ENCODE measurements around the gene ABHD16A. TPM values are rescaled to one million over a fixed set of nuclear protein-coding genes. Genes with fewer than 3 reads are reported as not detected.
A peak's percentile ranks its signal among the peaks of the same experiment; 100 is the strongest.

ABHD16A gene
- total RNA-seq, 1 experiment from 2014 or later = 37.9 TPM

GRCh38 chr6:31690231-31691077 is 12.7 kb downstream of the ABHD16A start:
- DNase-seq (ENCODE audit: low spot score) = peak; percentile 39

DNA sequence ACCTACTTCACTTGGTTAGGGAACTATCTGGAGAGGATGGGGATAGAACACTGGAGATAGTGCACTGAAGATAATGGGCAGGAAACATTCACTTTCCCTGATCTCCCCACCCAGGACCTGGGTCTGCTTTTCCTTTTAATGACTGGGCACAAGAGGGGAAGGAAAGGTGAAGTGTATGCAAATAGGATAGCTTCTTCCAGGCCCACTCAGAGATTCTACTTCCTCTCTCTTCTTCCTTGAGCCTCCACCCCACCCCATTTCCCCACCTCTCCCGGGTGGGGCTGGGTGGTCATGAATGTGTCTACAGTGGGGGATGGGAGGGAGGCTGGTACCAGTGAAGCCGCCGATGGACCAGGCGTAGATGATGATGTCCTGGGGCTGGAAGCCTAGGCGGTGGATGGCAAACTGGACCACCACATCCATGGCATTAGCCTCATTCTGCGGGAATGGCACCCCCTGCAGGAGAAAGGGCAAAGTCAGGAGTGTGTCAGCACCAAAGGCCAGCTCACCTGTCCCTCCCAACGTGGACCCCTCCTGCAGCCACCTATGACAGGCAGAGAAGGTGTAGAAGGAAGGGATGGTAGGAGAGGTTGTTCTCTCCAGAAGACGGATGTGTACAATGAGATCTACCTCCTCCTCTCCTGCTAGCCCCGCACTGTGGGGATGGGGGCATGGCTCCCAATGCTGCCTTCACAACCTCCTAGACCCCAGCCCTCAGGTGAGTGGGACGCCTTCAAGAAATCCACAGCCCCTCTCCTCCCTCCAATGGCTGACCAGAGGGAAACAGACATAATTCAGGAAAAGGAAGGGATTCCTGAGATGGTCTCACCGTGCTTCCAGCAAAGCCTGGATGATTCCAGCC is 13.6 kb downstream of the ABHD16A start:
- no peak for DNase-seq (ENCODE audit: low spot score)

DNA sequence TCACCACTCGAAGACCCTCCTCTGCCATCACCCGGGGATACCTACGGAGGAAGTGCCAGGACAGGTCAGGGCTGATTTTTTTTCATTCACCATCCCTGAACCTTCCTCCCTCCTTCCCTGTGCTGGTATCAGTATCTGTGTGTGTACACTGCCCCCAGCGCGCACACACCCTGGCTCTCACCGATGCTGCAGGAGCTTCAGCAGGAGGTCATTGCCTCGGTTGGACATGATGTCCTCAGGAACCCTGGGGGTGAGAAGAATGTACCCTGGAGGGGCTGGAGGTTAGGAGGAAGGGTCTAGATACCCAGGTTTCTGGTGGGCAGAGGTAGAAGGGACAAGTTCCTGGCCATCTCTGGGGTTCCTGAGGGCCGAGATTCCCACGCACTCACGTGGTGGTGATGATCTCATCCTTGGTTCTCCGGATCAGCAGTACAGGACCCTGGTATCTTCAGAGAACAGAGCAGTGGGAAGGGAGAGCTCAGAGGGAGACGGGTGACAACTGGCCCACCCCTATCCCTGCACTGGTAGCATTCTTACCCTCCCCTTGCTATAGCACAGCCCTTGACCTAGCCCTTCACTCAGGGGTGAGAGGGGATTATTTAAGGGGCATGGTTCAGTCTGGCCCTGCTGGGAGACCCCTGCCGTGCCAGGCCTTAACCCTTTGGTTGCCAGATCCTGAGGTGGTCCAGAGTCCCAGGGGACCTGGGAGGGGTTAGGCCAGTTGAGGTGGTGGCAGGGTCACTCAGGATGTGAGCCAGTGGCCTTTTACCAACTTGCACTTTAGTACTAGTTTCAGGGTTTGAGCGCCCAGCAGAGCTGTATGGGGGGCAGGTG is 15.0 kb downstream of the ABHD16A start:
- DNase-seq (ENCODE audit: low spot score) = no peak

DNA sequence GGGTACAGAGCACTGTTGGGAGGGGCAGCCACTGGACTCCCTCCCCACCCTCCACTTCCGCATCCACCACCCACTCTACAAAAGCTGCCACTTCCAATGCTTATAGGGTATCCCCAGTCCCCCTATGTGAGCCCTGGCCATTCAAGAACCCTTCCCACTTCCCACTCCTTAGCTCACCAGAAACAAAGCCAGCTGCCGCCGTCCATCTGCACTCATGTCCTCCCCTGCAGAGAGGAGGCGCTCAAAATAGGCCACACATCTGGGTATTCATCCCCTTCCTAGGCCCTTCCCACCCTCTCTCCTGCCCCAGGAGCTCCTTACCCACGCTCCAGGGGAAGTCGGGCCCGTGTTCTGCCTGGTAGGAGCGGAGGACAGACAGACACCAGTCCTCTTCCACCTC is 15.8 kb downstream of the ABHD16A start:
- no peak for DNase-seq (ENCODE audit: low spot score)

DNA sequence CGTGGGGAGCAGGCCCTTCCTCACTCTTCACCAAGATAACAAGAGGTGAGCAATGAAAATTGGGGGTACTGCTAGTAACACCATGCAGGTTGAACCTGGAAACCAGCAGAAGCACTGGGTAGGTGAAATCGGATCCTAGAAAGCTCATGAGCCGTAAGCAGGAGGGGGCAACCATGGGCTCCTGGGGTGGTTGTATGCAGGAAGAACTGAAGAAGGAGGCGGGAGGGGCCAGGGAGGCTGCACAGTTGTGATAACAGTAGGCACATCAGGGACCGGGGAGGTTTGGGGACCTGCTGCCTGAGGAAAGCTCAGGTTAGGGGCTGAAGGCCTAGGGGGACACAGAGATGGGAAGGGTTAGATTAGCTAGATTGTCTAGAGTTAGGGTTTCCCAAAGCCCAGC is 16.6 kb downstream of the ABHD16A start:
- no peak for DNase-seq (ENCODE audit: low spot score)

- DNase-seq (ENCODE audit: low spot score) = no peak
These were observed 19.5 kb downstream of the ABHD16A start for GRCh38 chr6:31683591-31683990.

- DNase-seq (ENCODE audit: low spot score) = peak; percentile 68
These were observed 21.9 kb downstream of the ABHD16A start for GRCh38 chr6:31681135-31681671.

DNA sequence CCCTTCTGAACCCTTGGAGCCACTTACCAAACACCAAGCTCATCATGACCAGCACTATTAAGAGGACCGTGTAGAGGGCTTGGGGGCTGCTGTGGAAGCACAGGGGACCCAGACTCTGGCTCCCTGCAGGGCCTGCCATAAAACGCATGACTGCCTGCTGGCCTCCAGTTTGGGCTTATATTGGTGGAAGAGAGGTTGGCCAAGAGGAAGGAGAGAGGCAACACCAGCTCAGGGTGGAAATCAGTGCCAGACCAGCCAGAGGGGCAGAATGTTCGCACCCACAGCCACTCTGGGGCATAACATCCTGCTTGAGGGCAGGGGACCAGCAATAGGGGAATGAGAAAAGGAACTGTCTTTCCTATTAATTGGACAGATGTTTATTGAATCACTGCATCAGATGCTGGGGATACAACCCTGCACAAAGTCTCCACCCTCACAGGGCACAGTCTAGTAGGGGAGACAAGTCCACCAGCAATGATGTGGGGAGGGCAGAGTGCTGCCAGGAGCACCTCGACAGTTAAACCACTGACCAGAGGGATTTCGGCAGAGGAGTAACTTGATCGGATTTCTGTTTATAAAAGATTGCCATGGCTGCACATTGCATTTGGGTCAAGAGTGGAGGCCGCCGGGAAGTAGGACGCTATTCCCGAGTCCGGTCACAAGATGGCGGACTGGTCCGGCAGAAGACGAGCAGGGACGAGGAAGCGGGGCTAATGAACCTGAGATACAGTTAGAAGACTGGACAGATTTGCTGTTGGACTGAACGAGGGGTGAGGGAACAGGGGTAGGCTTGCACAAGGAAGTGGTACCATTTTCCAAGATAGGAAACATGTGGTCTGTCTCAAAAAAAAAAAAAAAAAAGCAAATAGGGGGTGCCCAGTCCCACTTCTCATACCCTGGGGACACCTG is 22.6 kb downstream of the ABHD16A start, which contains the start of gene LY6G5C:
LY6G5C (minus strand) TSS at position 842 of the 909 bp plus-strand sequence; CDS start at position 148, 694 bp downstream.
- peak; percentile 90 for DNase-seq (ENCODE audit: low spot score)

DNA sequence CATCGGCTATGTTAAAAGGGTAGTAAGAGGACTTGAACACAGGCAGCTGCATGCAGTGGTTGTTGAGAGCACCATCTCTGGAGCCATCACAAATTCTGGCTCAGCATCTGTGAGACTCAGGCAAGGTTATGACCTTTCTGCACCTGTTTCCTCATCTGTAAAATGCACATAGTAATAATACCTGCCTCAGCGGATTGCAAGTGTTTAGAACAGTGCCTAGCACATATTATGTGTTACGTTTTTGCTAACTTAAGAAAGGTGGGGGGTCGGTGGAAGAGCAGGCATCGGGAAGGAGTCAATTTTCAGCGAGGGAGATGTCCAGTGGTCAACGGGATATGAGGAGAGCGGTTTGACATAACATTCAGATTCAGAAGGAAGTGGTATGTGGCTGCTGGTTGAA is 25.2 kb downstream of the ABHD16A start:
- DNase-seq (ENCODE audit: low spot score) = no peak

GRCh38 chr6:31676904-31677303 is 26.2 kb downstream of the ABHD16A start:
- no peak for DNase-seq (ENCODE audit: low spot score)

GRCh38 chr6:31676322-31676903 is 26.7 kb downstream of the ABHD16A start:
- no peak for DNase-seq (ENCODE audit: low spot score)

GRCh38 chr6:31669676-31670075 is 33.4 kb downstream of the ABHD16A start, which contains the start of gene LY6G5B:
Gene LY6G5B, plus strand, starts transcription at chr6:31669976. Its CDS starts 975 bp downstream, at chr6:31670951.
- no peak for DNase-seq (ENCODE audit: low spot score)

- no peak for DNase-seq (ENCODE audit: low spot score)
These were observed 36.7 kb downstream of the ABHD16A start for GRCh38 chr6:31666337-31666965.

GRCh38 chr6:31665501-31666336 is 37.4 kb downstream of the ABHD16A start, which contains the start of gene CSNK2B:
Gene CSNK2B, plus strand, starts transcription at chr6:31666080. Its CDS starts 752 bp downstream, at chr6:31666832.
- DNase-seq (ENCODE audit: low spot score) = peak; percentile 97

- peak; percentile 91 for DNase-seq (ENCODE audit: low spot score)
These were observed 38.2 kb downstream of the ABHD16A start, which contains the start of gene GPANK1 for GRCh38 chr6:31664790-31665500. Gene GPANK1, minus strand, starts transcription at chr6:31664997. Its CDS starts 519 bp downstream, at chr6:31664478.

DNA sequence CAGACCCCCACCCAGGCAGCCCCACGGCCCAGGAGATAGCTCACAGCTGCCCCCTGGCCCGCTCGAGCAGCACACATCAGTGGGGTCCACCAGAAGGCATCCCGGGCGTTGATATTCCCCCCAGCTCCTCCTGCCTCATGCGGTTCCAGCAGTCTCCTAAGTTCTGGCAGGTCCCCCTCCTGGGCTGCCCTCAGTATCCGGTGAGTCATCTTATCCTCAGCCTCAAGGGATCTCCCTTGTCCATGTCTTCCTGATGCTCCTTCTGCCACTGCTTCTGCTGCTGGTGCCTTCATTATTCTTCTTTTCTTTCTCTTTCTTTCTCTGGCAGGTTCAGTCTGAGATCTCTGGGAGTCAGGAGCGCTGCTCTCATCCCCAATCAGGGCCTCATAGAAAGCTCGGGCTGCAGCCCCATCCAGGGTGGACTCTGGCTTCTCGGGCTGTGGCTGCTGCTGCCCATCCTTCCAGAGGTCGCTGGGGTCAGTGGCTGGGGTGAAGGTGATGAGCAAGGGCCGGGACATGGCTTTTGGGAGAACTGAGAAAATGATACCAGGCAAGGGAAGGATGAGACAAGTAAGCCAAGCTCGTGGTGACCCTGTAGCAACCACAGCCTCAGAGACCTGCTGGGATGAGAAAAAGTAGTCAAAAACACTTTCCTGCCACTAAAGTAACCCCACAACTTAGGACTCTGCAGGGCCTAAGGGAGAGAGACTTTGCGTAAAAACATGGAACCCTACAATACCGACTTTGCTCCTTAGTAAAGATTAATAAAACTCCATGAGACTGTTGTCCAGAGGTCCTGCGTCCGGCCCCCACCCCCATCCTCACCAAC is 38.9 kb downstream of the ABHD16A start:
- no peak for DNase-seq (ENCODE audit: low spot score)

All from HT-29 (cell line).